ENCODE data around the gene ZNF330.

DNA sequence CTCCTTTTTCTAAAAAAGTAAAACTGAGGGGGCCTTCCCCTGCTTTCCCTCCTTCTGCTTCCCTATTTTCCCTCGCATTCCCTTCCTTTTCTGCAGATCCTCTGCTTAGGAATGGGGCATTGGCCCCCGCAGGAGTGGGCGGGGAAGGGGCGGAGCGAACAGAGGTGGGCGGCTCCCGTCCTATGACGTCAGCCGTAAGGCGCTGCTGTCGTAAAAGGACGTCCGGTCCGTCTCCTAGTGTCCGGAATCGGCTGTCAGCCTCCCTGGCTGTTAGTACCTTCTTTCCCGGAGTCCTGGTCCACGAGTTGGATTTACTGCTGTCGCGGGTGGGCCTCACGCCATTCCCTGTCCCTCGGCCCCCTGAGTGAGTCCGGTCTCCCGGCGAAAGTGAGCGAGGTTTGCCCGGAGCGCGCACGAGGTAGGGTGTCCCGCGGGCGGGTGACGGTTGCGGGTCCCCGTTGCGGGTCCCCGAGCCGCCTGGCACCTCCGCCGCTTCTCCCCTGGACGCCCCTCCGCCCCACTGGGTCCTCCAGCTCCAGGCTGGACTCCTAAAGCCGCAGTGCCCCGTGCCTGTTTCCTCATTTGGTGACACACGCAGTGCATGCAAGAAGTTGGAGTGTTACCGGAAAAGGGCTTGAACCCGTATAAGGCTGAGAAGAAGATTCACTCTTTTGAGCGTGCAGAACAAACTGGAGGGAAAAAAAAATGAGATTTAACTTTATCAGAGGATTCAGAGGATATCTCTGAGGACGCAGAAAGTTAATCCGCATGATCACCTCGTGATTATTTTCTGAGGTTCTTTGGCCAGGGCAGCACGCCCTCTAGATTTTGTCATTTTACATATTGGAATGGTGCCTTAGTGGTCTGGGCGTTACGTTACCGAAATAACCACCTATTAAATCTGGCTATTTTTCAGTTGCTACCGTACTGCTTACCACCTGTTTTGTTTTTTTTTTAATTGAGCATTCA, at the start of gene ZNF330:
- TF ChIP-seq, protein P1, sequence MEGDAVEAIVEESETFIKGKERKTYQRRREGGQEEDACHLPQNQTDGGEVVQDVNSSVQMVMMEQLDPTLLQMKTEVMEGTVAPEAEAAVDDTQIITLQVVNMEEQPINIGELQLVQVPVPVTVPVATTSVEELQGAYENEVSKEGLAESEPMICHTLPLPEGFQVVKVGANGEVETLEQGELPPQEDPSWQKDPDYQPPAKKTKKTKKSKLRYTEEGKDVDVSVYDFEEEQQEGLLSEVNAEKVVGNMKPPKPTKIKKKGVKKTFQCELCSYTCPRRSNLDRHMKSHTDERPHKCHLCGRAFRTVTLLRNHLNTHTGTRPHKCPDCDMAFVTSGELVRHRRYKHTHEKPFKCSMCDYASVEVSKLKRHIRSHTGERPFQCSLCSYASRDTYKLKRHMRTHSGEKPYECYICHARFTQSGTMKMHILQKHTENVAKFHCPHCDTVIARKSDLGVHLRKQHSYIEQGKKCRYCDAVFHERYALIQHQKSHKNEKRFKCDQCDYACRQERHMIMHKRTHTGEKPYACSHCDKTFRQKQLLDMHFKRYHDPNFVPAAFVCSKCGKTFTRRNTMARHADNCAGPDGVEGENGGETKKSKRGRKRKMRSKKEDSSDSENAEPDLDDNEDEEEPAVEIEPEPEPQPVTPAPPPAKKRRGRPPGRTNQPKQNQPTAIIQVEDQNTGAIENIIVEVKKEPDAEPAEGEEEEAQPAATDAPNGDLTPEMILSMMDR (IDR thresholded peaks at IDR 0.05) = no peak
- peak; percentile 85 to 93 for TF ChIP-seq POLR2A (IDR thresholded peaks at IDR 0.05)
